ENCODE data around the gene CTTNBP2.
A peak's percentile ranks its signal among the peaks of the same experiment; 100 is the strongest.
"Not testable (repeated sequence)": the region's sequence is repeated elsewhere in the genome, so short reads cannot be mapped to it uniquely, and the experiment has no call there.

The CTTNBP2 gene

DNA sequence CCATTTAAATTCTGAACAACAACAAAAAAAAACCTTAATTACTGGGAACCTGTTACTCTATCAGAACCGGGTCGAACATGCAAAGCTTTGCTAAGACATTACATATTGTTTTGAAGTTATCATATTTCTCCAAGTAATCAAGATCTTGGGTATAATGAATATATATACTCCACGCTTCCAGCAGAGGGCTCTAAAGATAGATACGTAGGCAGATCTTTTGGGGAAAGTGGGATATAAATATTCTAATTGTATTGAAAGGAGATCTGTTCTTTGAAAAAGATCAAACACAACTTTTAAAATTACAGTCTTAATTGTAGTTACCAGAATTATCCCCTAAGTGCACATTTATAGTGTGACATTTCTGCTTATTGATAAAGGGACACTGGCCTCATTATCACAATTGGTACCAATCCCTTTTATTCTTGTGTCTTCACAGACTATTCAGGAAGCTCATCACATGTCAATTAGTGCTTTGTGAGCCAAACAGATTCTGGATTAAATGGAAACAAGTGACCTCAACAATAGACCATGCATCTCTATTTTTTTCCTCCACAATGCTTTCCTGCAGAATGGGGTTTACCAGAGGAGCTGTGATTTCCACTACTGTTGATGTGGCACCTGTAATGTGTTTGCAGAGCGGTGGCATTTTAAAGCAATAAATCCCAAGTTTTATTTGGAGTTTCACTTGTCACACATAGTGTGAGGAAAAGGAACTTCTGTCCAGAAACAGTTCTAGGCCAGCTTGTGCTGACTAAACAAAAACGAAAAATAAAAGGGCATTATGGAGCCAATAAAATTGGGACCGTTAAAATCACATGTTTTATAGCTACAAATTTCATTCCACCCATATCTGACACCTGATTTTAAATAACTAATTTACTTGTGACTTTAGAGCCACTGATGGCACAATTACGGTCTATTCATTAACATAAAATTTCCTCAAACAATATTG is 122.4 kb downstream of the CTTNBP2 start:
- DNase-seq (ENCODE audit: low read depth) = peak; percentile 29

DNA sequence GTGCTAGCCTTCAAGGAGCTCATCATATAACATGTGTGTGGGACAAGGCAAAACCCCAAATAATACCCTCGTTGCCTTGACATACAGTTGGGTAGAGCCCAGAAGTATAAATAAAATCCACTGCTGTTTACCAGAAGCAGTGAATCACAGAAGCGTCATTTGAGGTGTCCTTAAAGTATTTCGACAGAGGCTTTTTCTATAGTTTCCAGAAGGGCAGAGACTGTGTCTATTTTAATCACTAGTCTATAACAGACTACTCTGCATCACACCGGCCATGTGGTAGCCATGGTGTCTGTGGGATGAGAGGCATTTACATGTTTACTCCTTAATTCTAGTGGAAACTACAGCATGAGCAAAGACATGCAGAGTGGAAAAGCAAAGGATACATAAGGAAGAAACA is 131.3 kb downstream of the CTTNBP2 start:
- no peak for DNase-seq (ENCODE audit: low read depth)

DNA sequence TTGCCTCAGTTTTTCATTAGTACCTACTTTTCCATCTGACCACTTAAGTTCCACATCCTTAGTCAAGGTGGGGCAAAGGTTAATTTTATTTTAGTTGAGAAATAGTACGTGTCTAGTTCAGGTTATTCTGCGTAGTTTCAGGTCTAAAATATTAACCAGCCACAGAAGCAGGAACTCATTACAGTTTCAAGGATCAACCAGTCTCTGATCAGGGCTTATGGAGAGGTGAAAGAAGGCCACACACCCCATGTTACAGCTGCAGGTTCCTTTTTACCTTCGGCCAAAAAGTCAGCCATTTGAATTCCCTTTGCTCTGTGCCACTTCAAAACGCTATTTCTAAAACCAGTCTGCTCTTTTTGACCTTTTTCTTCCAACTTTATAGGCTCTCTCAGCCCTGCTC is 134.2 kb downstream of the CTTNBP2 start:
- DNase-seq (ENCODE audit: low read depth) = no peak

DNA sequence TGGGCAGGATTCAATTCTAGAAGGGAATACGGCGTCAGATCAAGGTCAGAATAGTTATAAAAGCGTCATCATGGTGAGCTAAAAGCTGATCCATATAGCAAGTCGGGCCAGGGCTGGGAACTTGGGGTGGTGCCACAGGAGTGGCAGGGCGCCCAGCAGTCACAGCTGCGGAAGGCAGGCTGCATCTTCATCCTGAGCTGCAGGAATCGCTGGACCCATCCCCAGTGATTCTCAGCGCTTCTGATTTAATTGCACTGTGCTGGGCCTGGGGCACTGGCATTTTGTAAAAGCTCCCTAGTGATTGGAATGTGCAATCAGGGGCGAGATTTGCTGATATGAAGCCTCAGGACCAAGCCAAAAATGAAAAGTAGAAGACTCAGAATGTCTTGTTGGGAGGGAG is 135.3 kb downstream of the CTTNBP2 start:
- no peak for DNase-seq (ENCODE audit: low read depth)

DNA sequence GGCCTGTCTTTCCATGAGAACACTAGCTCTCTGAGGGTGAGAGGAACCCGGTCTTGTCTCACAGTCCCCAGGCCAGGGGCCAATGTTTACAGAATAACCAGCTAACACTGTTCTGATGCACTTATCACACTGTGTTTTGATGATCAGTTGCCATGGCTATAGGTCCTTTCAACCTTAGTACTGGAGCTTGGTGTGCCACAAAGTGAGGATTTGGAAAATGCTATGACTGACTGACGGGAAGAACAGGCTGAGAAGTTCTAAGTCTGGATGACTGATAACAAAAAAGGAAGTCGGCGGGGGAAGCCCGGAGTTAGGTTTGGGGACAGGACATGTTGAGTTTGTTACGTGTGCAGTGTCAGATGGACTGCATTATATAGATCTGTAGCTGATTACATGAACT is 141.8 kb downstream of the CTTNBP2 start:
- DNase-seq (ENCODE audit: low read depth) = no peak

DNA sequence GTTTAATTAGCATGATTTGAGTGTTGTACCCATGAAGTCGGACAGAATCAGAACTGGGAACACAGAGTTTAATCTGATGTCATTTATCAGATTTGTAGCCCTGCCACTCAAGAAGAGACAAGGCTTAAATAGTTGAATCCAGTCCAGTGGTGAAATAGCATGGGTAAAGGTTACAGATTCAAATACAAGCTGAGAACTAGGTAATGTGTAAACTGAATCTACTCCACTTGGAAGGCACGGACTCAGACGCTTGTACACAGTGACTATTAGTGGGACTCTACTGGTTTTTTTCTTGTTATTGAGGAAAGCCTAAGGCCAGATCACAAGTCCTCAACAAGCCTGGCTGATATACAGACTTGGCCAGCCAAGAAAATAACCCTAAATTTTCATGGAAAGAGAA is 142.9 kb downstream of the CTTNBP2 start:
- DNase-seq (ENCODE audit: low read depth) = no peak

DNA sequence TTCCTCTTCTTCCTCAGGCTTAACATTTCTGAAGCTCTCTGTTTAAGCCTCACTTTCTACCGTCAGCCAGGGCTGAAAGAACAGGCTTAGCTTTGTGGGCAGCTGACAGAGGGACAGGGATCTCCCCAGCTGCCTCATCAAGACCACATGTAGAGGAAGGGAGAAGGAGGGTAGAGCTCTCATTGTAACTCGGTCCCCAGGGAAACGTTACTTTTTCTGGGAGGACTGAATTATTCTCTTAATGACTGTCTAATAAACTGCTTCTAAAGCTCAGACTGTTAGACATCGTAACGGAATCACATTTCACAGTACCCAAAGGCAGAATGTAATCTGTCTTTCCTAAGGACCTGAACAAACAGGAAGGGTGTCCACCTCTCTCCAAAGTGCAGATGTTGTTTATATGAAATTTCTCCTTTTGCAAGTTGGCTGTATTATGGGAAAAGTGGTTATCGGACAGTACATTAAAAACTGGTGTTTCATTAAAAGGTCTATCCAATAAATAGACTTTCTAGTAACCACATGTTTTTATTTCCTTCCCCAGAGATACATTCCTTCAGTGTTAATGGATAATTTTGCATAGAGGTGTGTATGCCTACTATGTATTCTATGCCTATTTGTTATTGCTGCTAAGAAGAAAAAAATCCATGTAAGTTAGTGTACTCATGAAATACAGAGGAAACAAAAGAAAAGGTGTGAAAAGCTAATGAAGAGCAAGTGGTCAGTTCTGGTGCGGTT is 144.2 kb downstream of the CTTNBP2 start:
- peak; percentile 13 for DNase-seq (ENCODE audit: low read depth)

DNA sequence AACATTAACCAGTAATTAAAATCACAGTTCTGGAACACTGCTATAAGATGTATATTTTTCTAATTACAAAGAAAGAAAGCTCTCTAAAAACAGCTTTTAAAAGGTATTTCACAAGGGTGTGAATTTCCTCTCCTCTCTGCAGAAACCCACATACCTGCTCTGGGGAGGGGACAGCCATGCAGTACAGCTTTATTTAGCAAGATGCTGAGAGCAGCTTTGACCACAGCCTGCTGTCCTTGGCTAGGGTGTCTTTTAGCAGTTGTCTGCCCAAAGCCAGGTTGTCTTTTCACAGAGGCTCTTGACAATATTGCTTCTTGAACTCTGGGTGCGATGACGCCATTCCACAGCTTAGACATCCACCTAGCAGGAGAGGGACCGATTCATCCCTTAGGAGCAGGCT is 148.3 kb downstream of the CTTNBP2 start:
- no peak for DNase-seq (ENCODE audit: low read depth)

DNA sequence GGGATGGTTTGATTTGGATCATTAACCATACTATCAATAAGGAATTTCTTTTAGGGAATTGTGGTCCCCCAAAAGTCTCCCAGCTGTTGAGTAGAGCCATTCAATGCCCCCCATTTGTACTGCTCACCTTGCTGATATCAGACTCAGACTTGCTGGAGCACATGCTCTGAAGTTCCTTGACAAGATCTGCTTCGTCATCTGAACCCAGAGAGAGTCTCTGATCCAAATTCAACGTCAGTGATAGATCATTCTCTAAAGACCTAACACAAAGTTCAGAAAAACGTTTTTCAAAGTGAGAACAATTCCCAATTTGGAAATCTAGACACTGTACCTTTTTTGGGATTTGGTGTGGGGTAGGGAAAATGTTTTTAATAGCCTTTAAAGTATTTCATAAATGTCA is 153.9 kb downstream of the CTTNBP2 start:
- DNase-seq (ENCODE audit: low read depth) = no peak

DNA sequence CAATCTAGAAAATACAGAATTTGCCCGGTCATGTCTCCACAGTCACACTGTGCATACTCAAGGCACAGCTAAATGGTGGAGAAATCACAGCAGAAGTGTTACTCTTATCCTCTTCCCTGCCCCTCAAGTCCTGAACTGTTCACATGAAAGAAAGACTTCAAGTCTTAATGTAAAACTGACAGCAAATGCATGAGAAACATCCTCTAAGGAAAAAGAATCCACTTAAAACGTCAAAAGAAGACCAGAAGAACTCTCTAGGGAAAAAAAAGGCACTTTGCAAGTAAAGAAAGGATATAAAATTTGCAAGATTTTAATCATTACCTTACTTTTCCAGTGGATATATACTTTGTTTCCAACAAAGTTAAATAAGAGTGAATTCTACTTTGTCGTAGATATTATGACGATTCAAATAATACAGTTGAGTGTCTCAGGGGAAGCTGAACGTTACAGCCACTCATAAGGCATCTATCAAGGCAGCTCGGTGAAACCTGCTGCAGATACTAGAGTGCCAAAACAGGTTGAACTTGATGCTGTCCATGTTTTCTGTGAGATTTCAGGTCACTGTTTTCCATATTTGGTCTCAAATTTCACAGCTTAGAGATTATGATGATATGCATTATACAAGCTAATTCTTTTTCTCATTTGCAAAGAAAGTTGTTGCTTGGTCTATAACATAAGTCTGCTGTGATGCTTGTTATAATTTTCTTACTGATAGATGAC is 155.0 kb downstream of the CTTNBP2 start:
- no peak for DNase-seq (ENCODE audit: low read depth)

DNA sequence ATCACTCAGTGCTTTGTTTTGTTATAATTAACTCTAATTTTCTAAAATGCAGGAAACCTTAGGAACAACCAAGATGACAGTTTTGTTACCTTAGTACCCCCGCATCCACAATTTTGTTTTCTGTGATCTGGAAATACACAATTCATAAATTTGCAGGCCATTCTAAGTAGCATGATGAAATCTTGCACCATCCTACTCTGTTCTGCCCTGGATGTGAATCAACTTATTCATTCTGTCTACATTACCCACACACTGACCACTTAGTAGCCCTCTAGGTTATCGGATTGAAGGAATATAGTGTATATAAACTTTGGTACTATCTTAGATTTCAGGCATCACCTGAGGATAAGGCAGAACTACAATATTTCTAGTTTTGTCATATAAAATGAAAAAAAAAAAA is 155.9 kb downstream of the CTTNBP2 start:
- DNase-seq (ENCODE audit: low read depth) = no peak

DNA sequence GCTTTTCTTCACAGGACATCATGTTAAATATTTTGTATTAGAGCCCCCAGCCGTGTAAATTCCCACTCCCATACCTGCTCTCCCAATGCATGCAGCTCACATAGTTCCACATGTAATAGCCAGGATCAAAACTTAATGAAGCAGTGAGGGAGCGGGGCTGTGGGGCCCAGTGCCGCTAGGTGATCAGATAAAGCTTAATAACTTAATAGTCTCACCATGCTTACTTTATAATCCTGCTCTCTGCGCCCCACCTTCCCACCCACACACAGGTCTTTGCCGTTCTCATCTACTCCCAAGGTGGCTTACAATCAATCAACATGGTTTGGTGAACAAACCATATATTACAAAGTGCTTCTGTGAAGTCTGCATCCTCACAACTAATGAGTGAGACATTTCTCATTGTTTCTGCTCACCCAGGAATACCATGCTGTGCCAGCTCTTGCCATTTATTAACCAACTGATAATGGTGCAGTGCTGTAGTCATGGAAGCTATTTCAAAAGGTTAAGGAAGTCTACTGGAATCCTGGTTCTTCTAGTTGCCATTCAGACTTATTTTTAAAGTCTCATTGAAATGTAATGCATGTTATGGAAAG is 156.4 kb downstream of the CTTNBP2 start:
- DNase-seq (ENCODE audit: low read depth) = no peak

DNA sequence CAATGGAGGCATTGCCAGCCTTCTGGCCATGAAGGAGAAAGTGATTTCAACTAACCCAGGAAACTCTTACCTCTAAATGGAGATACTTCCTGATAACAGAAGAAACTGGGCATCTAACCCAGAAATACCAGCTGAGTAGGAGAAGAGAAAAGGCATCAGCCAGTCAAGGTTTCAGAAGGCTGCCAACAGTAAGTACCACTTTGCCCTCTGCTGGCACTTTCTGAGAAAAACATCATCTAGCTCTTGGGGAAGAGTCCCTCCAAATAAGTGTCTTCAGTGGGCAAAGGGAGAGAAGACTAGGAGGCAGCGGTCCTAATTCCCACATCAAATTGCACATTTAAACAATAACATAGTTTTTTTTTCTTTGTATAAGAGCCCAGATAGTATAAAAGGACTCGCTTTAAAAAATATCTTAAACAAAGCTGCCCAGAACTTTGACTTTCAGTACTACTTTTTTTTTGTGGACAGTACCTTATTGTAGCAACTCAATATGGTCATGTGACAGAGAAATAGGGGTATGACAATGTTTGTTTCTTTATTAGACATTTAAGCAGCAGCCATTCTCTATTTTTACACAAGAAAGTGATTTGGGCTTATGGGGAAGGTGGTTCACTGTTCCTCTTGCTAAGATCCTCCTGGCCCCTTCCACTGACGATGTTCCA is 157.3 kb downstream of the CTTNBP2 start:
- DNase-seq (ENCODE audit: low read depth) = peak; percentile 70

DNA sequence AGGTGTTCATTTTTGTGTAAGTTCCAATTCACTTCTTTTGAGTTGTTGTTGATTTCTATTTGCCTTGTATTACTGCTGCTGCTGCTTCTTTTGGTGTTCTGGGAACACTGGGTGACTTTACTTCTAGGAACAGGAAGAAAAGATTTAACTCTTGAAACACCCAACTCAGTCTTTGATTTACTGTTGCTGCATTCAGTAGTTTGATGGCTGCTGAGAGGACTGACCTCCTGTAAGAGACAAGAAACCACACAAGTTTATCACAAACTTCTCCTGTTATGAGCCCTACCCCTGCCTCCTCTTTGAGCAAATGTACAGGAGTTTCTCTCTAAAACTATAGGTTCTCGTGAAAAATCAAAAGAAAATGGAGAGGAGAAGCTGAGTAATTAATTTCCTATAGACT is 161.7 kb downstream of the CTTNBP2 start:
- DNase-seq (ENCODE audit: low read depth) = no peak

DNA sequence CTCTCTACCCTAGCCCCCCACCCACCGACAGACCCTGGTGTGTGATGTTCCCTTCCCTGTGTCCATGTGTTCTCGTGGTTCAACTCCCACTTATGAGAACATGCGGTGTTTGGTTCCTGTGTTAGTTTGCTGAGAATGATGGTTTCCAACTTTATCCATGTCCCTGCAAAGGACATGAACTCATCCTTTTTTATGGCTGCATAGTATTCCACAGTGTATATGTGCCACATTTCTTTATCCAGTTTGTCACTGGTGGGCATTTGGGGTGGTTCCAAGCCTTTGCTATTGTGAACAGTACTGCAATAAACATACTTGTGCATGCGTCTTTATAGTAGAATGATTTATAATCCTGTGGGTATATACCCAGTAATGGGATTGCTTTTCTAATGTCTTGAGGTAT is 165.1 kb downstream of the CTTNBP2 start:
- DNase-seq (ENCODE audit: low read depth) = not testable (repeated sequence)

DNA sequence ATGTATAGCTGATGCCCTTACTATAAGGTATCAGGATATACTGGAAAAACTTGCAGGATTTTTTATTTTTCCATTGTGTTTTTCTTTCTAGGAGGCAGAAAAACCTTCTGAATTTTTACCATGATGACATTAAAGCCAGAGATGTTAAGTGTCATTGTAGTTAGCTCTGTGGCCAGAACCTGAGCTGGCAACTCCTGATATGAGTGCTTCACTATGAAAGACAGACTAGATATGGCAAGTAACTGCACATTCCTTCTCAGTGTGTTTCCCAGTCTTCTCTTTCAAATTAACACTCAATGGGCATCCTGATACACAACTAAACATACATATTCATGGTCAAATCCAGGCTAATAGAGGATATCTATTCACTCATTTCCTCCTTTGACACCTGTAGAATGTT is 166.2 kb downstream of the CTTNBP2 start:
- DNase-seq (ENCODE audit: low read depth) = no peak

DNA sequence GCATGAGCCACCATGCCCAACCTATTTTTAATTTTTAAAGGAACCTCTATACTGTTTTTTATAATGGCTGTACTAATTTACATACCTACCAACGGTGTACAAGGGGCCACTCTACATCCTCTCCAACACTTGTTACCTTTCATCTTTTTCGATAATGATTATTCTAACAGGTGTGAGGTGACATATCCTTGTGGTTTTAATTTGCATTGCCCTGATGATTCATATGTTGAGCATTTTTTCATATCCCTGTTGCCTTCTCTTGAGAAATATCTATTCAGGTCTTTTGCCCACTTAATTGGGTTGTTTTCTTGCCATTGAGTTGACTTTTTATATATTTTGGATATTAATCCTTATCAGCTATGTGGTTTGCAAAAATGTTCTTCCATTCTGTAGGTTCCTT is 167.0 kb downstream of the CTTNBP2 start:
- no peak for DNase-seq (ENCODE audit: low read depth)

DNA sequence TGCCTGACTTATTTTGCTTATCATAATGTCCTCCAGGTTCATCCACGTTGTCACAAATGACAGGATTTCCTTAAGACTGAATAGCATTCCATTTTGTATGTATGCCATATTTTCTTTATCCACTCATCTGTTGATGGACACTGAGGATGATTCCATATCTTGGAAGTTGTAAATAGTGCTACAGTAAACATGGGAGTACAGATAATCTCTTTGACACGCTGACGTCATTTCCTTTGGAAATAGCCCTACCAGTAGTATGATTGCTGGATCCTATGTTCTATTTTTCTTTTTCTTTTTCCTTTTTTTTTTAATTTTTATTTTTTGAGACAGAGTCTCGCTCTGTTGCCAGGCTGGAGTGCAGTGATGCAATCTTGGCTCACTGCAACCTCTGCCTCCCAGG is 167.6 kb downstream of the CTTNBP2 start:
- no peak for DNase-seq (ENCODE audit: low read depth)

DNA sequence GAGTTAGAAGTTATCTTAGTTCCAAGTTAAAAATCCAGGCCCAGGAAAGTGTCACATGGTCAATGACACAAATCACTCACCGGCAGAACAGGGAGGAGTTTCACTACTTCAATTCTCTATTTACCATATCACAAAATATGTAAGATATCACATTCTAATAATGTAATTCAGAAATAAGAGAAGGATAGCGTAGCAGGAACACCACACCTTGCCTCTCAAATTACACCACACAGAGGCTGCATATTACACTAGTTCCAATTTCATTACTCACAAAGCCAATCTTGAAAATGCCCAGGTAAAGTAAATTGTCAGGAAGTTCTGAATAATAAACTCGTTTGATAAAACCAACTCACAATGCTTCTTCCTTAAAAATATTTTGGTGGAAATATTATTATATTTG is 169.2 kb downstream of the CTTNBP2 start:
- DNase-seq (ENCODE audit: low read depth) = no peak

DNA sequence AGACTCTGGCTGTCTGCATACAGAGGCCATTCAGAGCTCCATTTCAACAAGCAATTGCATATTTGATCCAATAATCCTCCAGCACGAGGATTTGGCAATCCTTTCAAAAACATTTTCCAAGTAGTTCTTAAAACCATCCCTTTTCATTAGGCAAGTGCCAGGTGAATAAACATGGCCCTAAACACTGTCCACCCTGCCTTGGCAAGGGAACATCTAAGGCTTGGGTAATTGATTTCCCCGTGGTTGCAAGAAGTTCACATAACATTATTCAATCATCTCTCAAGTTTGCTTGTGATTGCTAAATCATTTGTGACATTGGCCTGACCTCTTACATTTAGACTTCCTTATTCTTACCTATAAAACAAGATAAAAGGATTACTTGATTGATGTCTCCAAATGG is 175.2 kb downstream of the CTTNBP2 start:
- DNase-seq (ENCODE audit: low read depth) = no peak

DNA sequence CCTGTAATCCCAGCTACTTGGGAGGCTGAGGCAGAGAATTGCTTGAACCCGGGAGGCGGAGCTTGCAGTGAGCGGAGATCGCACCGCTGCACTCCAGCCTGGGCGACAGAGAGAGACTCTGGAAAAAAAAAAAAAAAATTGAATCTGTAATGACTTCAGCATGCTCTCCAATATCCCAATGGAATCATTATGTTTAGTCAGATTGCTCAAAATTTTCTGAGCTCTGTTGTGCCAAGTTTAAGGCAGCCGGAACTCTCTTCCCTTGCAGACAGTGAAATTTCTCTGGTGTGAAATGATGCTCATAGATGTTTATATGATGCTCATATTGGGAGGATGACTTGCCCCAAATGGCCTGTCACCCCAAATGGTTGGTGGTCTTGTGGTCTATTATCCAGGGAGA is 180.9 kb downstream of the CTTNBP2 start:
- no peak for DNase-seq (ENCODE audit: low read depth)

DNA sequence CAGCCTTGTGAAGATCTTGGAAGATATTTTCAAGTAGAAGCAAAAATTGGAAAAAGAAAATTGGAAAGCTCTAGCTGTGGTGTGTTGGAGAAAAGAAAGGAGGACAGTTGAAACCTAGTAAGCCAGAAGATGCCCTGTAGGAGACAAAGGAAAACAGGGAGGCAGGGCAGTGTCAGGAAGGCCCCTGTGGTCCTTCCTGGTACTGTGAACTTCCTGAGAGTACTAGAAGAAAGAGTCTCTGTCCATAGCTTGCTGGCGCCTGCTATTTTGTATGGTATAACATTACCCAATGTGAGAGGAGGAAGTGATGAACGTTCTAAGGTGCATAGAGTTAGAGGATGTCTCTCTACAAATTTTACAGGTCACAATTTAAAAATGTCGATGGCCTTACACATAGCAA is 183.1 kb downstream of the CTTNBP2 start:
- DNase-seq (ENCODE audit: low read depth) = no peak

All from iris pigment epithelial cell (primary cell).